ENCODE measurements around the gene CP. TPM values are rescaled to one million over a fixed set of nuclear protein-coding genes. Genes with fewer than 3 reads are reported as not detected.

Gene CP
- total and polyA plus RNA-seq, 2 of the 13 experiments (the other 11 are each of a cell fraction or from before 2014, with no cell fraction given), result 42.6 to 789 TPM

DNA sequence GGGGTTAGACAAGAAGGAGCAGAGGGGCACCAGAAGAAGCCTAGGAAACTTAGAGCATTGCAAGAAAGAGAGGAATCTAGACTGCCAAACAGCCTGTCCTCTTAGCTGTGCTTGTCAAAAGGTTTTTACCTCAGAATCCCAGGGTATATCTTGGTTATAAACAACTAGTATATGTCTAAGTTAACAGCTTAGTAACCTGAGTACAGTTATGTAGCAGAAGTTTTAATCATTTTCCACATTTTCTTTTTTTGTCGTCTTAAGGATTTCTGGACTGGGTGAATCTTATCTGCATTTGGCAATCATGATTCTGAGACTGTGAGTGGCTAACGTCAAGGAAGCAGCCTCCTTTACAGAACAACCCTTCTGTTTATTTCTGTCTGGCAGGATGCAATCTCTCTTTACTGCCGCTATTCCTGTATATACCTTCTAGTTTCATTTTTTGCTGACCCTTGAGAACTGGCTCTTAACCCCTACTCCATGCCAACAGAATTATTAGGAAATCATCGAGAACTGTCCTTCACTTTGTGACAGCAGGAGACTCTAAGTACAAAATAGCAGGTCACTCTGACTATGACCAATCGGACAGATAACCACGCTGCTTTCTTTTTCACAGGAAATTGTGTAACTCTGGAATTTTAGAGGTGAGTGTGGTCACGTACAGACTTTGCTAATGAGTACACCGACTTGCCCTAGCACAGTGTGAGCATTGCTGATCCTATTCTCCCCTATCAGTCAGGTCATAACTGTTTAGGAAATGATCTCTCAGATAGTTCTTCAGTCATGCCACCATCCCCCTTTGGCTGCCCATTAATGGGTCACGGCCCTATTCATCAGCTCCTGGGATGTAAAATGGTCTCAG is 3.3 kb upstream of the CP start (continued):
- TF ChIP-seq ZFP91 (CRISPR knock-in tag; IDR thresholded peaks at IDR 0.05; ENCODE audit: borderline replicate concordance) (no peak; the same call in 1 of the 2 replicates), ZBTB33 (CRISPR knock-in tag; IDR thresholded peaks at IDR 0.05) (peak; percentile 22; the same call in 1 of the 2 replicates), PBX2 (CRISPR knock-in tag; IDR thresholded peaks at IDR 0.05) (peak; percentile 50; the same call in 1 of the 2 replicates), SKI (IDR thresholded peaks at IDR 0.05; ENCODE audit: partially characterized antibody) (no peak), CHD4 (IDR thresholded peaks at IDR 0.05; ENCODE audit: borderline replicate concordance, low read length) (no peak), BRCA1 (CRISPR knock-in tag; IDR thresholded peaks at IDR 0.05) (no peak; the same call in 1 of the 2 replicates), TCF7 (IDR thresholded peaks at IDR 0.05; ENCODE audit: low read depth) (peak; percentile 64), ZSCAN22 (CRISPR knock-in tag; IDR thresholded peaks at IDR 0.05) (no peak), ZNF589 (CRISPR knock-in tag; conservative IDR thresholded peaks at IDR 0.05) (peak; percentile 49), EZH2 (conservative IDR thresholded peaks at IDR 0.05; ENCODE audit: low read depth, low read length) (no peak), THYN1 (CRISPR knock-in tag; IDR thresholded peaks at IDR 0.05; ENCODE audit: borderline replicate concordance, low read depth) (no peak), ZNF598 (CRISPR knock-in tag; IDR thresholded peaks at IDR 0.05; ENCODE audit: borderline replicate concordance) (no peak), ZUFSP (CRISPR knock-in tag; IDR thresholded peaks at IDR 0.05; ENCODE audit: borderline replicate concordance) (no peak), KDM2A (CRISPR knock-in tag; IDR thresholded peaks at IDR 0.05; ENCODE audit: borderline replicate concordance, low read depth) (peak; percentile 29; the same call in 1 of the 2 replicates), RAD21 (CRISPR knock-in tag; IDR thresholded peaks at IDR 0.05) (no peak), ARID2 (CRISPR knock-in tag; IDR thresholded peaks at IDR 0.05; ENCODE audit: borderline replicate concordance) (0 out of 2 replicates have a peak, but pooled peaks have one; percentile 43), ZNF710 (CRISPR knock-in tag; IDR thresholded peaks at IDR 0.05; ENCODE audit: borderline replicate concordance) (peak; percentile 90), ELF1 (CRISPR knock-in tag; IDR thresholded peaks at IDR 0.05) (peak; percentile 35; the same call in 1 of the 2 replicates), ZNF101 (CRISPR knock-in tag; IDR thresholded peaks at IDR 0.05; ENCODE audit: borderline replicate concordance, low read depth) (no peak), ZNF24 (IDR thresholded peaks at IDR 0.05) (no peak)

Data from HepG2 (cell line).